WTC11 (cell line): ENCODE measurements around the gene PDZRN3. TPM values are rescaled to one million over a fixed set of nuclear protein-coding genes. Genes with fewer than 3 reads are reported as not detected.

Experiments
- ATAC-seq: fragments of 200-7000 bp; cut with Tn5 transposase; 2 replicates; pipeline ENCODE4 v1.10.0; 2021; ENCODE audit warnings: mild to moderate bottlenecking, moderate library complexity
- CTCF ChIA-PET: fragments of 300-600 bp; sonication (Branson Sonifier 250); formaldehyde crosslinking; loops from one replicate; lab custom pipeline; 2021; ENCODE audit warnings: antibody characterized with exemption; lab: Charles Lee
- POLR2A ChIA-PET: fragments of 350-600 bp; sonication (Branson Sonifier 250); formaldehyde crosslinking; loops from one replicate; lab custom pipeline; 2021; ENCODE audit warnings: antibody characterized with exemption; lab: Charles Lee
- DNase-seq: peaks from one replicate; pipeline ENCODE4 v3.0.0; 2021; ENCODE audit warnings: low spot score
- H3K27ac Mint-ChIP-seq: 2 replicates; pipeline ENCODE4 v1.8.0; 2021; ENCODE audit warnings: mixed read lengths
- H3K27me3 Mint-ChIP-seq: 2 replicates; pipeline ENCODE4 v1.8.0; 2021; ENCODE audit warnings: low read depth, mild to moderate bottlenecking, moderate library complexity, mixed read lengths
- H3K36me3 Mint-ChIP-seq: 2 replicates; pipeline ENCODE4 v1.8.0; 2021; ENCODE audit warnings: mixed read lengths
- H3K4me1 Mint-ChIP-seq: 2 replicates; pipeline ENCODE4 v1.8.0; 2022; ENCODE audit warnings: mixed read lengths
- H3K4me3 Mint-ChIP-seq: 2 replicates; pipeline ENCODE4 v1.8.0; 2021; ENCODE audit warnings: mild to moderate bottlenecking, moderate library complexity, mixed read lengths
- H3K9me3 Mint-ChIP-seq: 2 replicates; pipeline ENCODE4 v1.8.0; 2021; ENCODE audit warnings: mixed read lengths
- CBFB ChIP-seq: sonication (generic); formaldehyde crosslinking; IDR thresholded peaks from 2 replicates; pipeline ENCODE4 v1.8.1; 2022; ENCODE audit warnings: mild to moderate bottlenecking, low read depth, missing genetic modification reagents
- CREM ChIP-seq: sonication (generic); formaldehyde crosslinking; IDR thresholded peaks from 2 replicates; pipeline ENCODE4 v1.8.1; 2022; ENCODE audit warnings: mild to moderate bottlenecking, missing genetic modification reagents, moderate library complexity
- ESRRA ChIP-seq: sonication (generic); formaldehyde crosslinking; IDR thresholded peaks from 2 replicates; pipeline ENCODE4 v1.8.1; 2022; ENCODE audit warnings: mild to moderate bottlenecking, missing genetic modification reagents, borderline replicate concordance
- FOXP1 ChIP-seq: sonication (generic); formaldehyde crosslinking; IDR thresholded peaks from 2 replicates; pipeline ENCODE4 v1.8.0; 2022; ENCODE audit warnings: missing genetic modification reagents, mild to moderate bottlenecking, moderate library complexity, borderline replicate concordance
- GRHL2 ChIP-seq: fragments of 250-450 bp; sonication (Bioruptor Pico); IDR thresholded peaks from 2 replicates; pipeline ENCODE4 v1.8.0; 2022; ENCODE audit warnings: mild to moderate bottlenecking, moderate library complexity; ENCODE audit not compliant: insufficient replicate concordance, severe bottlenecking
- HMGA2 ChIP-seq: fragments of 250-450 bp; sonication (Bioruptor Pico); IDR thresholded peaks from 2 replicates; pipeline ENCODE4 v1.4.0; 2021; ENCODE audit warnings: mild to moderate bottlenecking, moderate library complexity
- MXD4 ChIP-seq: fragments of 250-450 bp; sonication (Bioruptor Pico); IDR thresholded peaks from 2 replicates; pipeline ENCODE4 v1.8.0; 2021; ENCODE audit warnings: mild to moderate bottlenecking, moderate library complexity, borderline replicate concordance
- SMAD4 ChIP-seq: sonication (generic); formaldehyde crosslinking; IDR thresholded peaks from 2 replicates; pipeline ENCODE4 v1.8.0; 2022; ENCODE audit warnings: mild to moderate bottlenecking, missing genetic modification reagents
- TEAD4 ChIP-seq: sonication (generic); formaldehyde crosslinking; IDR thresholded peaks from 2 replicates; pipeline ENCODE4 v1.8.0; 2022; ENCODE audit warnings: mild to moderate bottlenecking, missing genetic modification reagents
- TP53 ChIP-seq: sonication (generic); formaldehyde crosslinking; IDR thresholded peaks from 2 replicates; pipeline ENCODE4 v1.8.1; 2023; ENCODE audit warnings: mild to moderate bottlenecking, missing genetic modification reagents
- ZBTB21 ChIP-seq: sonication (generic); formaldehyde crosslinking; IDR thresholded peaks from 2 replicates; pipeline ENCODE4 v1.8.1; 2023; ENCODE audit warnings: mild to moderate bottlenecking, missing genetic modification reagents, borderline replicate concordance
- ZNF396 ChIP-seq: fragments of 250-450 bp; sonication (Bioruptor Pico); IDR thresholded peaks from 2 replicates; pipeline ENCODE4 v1.8.0; 2021; ENCODE audit warnings: mild to moderate bottlenecking, moderate library complexity, borderline replicate concordance
- ZNF416 ChIP-seq: fragments of 250-450 bp; sonication (Bioruptor Pico); IDR thresholded peaks from 2 replicates; pipeline ENCODE4 v1.9.0; 2021; ENCODE audit warnings: mild to moderate bottlenecking, inconsistent platforms
- ZNF423 ChIP-seq: fragments of 250-450 bp; sonication (Bioruptor Pico); IDR thresholded peaks from 2 replicates; pipeline ENCODE4 v2.1.2; 2022; ENCODE audit warnings: mild to moderate bottlenecking, moderate library complexity
- total RNA-seq: library from RNA; stranded (reverse); gene quantifications from 3 replicates; pipeline ENCODE4 v1.2.3, GENCODE V29; 2021
- TF ChIP-seq, protein P1 (sequence below): sonication (generic); formaldehyde crosslinking; IDR thresholded peaks from 2 replicates; pipeline ENCODE4 v1.8.1; 2023; ENCODE audit warnings: mild to moderate bottlenecking, missing genetic modification reagents, moderate library complexity
- TF ChIP-seq, protein P2 (sequence below): fragments of 250-450 bp; sonication (Bioruptor Pico); IDR thresholded peaks from 2 replicates; pipeline ENCODE4 v1.8.0; 2021; ENCODE audit warnings: mild to moderate bottlenecking
- TF ChIP-seq, protein P3 (sequence below): sonication (generic); formaldehyde crosslinking; IDR thresholded peaks from 2 replicates; pipeline ENCODE4 v1.8.1; 2022; ENCODE audit warnings: low read depth, missing genetic modification reagents, borderline replicate concordance
- TF ChIP-seq, protein P4 (sequence below): fragments of 250-450 bp; sonication (Bioruptor Pico); IDR thresholded peaks from 2 replicates; pipeline ENCODE4 v1.9.0; 2021; ENCODE audit warnings: mild to moderate bottlenecking
- TF ChIP-seq, protein P5 (sequence below): sonication (generic); formaldehyde crosslinking; IDR thresholded peaks from 2 replicates; pipeline ENCODE4 v1.8.1; 2023; ENCODE audit warnings: mild to moderate bottlenecking, missing genetic modification reagents, moderate library complexity
- TF ChIP-seq, protein P6 (sequence below): sonication (generic); formaldehyde crosslinking; conservative IDR thresholded peaks from 2 replicates; pipeline ENCODE4 v1.8.1; 2022; ENCODE audit warnings: mild to moderate bottlenecking, missing genetic modification reagents

Gene PDZRN3
- total RNA-seq, 1 experiment from 2014 or later, result 9.5 TPM

DNA sequence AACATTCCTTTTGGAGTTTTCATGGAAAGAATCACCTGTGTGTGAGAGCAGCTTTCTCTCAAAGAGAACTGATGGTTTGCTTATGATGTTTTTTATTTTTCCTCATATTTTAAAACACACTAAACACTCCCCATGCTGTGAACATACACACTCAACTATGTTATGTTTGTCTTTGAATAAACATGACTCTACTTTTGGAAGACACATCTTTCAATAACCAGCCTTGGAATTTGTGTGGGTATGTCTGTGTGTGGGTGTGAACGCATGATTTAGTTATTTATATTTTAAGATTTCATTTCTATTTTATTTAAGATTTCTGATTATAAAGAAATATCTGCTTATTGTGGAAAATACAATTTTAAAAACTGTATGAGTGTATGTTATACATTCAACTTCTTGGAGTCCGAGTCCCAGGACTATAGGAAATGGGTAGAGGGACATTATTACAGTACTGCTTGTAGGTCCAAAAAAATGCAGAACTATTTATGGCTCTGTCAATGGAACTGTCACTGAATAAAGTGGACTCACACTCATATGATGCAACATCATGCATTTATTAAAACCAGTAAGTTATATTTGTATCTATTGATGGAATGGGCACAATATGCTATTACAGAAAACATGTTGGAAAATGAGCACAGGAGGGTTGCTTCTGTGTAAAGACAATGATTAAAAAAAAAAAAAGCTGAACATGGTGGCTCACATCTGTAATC is 43.5 kb downstream of the PDZRN3 start:
- DNase-seq, result no peak
- CTCF ChIA-PET, result no interaction called here
- Mint-ChIP-seq H3K27me3 (no peaks in the 10 kb centered on the region), H3K9me3 (no peaks in the 10 kb centered on the region), H3K4me3 (no peak overlapping the region), H3K4me1 (peaks cover 17% of the 10 kb centered on the region)
- no peak for TF ChIP-seq CREM (CRISPR knock-in tag)
- TF ChIP-seq, protein P1, sequence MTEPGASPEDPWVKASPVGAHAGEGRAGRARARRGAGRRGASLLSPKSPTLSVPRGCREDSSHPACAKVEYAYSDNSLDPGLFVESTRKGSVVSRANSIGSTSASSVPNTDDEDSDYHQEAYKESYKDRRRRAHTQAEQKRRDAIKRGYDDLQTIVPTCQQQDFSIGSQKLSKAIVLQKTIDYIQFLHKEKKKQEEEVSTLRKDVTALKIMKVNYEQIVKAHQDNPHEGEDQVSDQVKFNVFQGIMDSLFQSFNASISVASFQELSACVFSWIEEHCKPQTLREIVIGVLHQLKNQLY (CRISPR knock-in tag), result no peak
- TF ChIP-seq, protein P2, sequence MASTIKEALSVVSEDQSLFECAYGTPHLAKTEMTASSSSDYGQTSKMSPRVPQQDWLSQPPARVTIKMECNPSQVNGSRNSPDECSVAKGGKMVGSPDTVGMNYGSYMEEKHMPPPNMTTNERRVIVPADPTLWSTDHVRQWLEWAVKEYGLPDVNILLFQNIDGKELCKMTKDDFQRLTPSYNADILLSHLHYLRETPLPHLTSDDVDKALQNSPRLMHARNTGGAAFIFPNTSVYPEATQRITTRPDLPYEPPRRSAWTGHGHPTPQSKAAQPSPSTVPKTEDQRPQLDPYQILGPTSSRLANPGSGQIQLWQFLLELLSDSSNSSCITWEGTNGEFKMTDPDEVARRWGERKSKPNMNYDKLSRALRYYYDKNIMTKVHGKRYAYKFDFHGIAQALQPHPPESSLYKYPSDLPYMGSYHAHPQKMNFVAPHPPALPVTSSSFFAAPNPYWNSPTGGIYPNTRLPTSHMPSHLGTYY (CRISPR knock-in tag), result no peak
- TF ChIP-seq, protein P3, sequence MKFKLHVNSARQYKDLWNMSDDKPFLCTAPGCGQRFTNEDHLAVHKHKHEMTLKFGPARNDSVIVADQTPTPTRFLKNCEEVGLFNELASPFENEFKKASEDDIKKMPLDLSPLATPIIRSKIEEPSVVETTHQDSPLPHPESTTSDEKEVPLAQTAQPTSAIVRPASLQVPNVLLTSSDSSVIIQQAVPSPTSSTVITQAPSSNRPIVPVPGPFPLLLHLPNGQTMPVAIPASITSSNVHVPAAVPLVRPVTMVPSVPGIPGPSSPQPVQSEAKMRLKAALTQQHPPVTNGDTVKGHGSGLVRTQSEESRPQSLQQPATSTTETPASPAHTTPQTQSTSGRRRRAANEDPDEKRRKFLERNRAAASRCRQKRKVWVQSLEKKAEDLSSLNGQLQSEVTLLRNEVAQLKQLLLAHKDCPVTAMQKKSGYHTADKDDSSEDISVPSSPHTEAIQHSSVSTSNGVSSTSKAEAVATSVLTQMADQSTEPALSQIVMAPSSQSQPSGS, result no peak
- TF ChIP-seq, protein P4, sequence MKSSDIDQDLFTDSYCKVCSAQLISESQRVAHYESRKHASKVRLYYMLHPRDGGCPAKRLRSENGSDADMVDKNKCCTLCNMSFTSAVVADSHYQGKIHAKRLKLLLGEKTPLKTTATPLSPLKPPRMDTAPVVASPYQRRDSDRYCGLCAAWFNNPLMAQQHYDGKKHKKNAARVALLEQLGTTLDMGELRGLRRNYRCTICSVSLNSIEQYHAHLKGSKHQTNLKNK, result no peak
- no peak for TF ChIP-seq ZNF396 (CRISPR knock-in tag)
- no peak for TF ChIP-seq ZNF423
- TF ChIP-seq, protein P5, sequence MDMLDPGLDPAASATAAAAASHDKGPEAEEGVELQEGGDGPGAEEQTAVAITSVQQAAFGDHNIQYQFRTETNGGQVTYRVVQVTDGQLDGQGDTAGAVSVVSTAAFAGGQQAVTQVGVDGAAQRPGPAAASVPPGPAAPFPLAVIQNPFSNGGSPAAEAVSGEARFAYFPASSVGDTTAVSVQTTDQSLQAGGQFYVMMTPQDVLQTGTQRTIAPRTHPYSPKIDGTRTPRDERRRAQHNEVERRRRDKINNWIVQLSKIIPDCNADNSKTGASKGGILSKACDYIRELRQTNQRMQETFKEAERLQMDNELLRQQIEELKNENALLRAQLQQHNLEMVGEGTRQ (CRISPR knock-in tag), result no peak
- TF ChIP-seq ZNF416, result no peak
- TF ChIP-seq HMGA2, result no peak
- TF ChIP-seq, protein P6, sequence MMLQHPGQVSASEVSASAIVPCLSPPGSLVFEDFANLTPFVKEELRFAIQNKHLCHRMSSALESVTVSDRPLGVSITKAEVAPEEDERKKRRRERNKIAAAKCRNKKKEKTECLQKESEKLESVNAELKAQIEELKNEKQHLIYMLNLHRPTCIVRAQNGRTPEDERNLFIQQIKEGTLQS (CRISPR knock-in tag), result no peak
- TF ChIP-seq CBFB, result no peak
- no peak for TF ChIP-seq ZBTB21 (CRISPR knock-in tag)
- no peak for TF ChIP-seq GRHL2 (CRISPR knock-in tag)
- TF ChIP-seq ESRRA (CRISPR knock-in tag), result no peak
- TF ChIP-seq TEAD4 (CRISPR knock-in tag), result no peak
- TF ChIP-seq FOXP1, result no peak
- TF ChIP-seq, all 79 proteins: peak for 0
- no peak for ATAC-seq
- H3K27ac Mint-ChIP-seq, result no peak overlapping the region
- H3K36me3 Mint-ChIP-seq, result no peaks in the 10 kb centered on the region
- POLR2A ChIA-PET, result no interaction called here

DNA sequence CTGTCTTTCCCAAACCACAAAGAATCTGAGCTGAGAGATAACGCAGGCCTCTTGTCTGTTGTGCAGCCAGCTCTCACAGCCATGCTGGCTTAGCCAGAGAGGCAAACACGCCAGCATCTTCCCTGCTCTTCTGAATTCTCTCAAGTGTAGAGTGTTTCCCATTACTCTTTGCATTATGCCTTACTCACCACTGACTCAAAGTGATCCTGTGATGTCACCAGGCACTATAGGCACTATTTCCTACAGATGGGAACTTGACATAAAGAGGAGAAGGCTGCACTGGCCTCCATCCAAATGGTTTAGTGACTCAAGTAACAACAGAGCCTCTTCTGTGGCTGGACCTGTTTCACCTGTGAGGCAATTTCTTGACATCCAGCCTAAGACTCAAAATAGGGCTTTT is 44.4 kb downstream of the PDZRN3 start:
- Mint-ChIP-seq H3K4me1 (peaks cover 11% of the 10 kb centered on the region), H3K9me3 (no peaks in the 10 kb centered on the region), H3K27ac (no peak overlapping the region), H3K36me3 (no peaks in the 10 kb centered on the region), H3K27me3 (no peaks in the 10 kb centered on the region), H3K4me3 (no peak overlapping the region)
- DNase-seq, result no peak
- ChIA-PET POLR2A (no interaction called here), CTCF (no interaction called here)
- ATAC-seq, result no peak
- no peak for TF ChIP-seq SMAD4 (CRISPR knock-in tag)

DNA sequence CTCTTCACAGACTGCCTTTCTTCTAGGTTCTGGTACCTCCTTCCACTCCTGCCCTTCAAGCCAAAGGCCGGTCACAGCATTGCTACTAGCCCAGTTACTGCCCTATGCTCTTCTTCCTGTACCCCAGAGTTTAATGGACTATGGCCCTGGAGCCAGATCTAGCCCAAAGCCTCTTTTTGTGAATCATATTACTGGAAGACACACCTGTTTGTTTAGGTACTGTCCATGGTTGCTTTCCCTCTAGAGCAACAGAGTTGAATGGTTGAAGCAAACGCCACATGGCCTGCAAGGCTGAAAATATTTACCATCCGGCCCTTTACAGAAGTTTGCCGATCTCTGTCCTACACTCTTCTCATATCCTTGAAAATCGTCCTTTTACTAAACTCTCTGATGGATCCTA is 47.0 kb downstream of the PDZRN3 start:
- TF ChIP-seq MXD4 (CRISPR knock-in tag), result no peak
- TF ChIP-seq TP53 (CRISPR knock-in tag), result no peak
- no peak for TF ChIP-seq TEAD4 (CRISPR knock-in tag)
- TF ChIP-seq, all 79 proteins: peak for 0
- Mint-ChIP-seq H3K27me3 (no peaks in the 10 kb centered on the region), H3K4me3 (no peak overlapping the region), H3K4me1 (peaks cover 5% of the 10 kb centered on the region; the same call in 1 of the 2 replicates), H3K36me3 (no peaks in the 10 kb centered on the region), H3K27ac (no peak overlapping the region), H3K9me3 (no peaks in the 10 kb centered on the region)
- no peak for ATAC-seq
- DNase-seq, result no peak
- CTCF ChIA-PET, result no interaction called here
- POLR2A ChIA-PET, result no interaction called here
